Heart right ventricle (tissue), 16 donors: ENCODE data around the gene MED17. TPM values are rescaled to one million over a fixed set of nuclear protein-coding genes. Genes with fewer than 3 reads are reported as not detected.

Source experiments
- ATAC-seq, 8 donors: fragments of 200-7000 bp; cut with Tn5 transposase; one replicate each; pipeline ENCODE4 v1.9.1; 2020; ENCODE audit warnings: mild to moderate bottlenecking in 8 of 8, moderate library complexity in 8 of 8, moderate number of reproducible peaks in 1 of 8
- DNase-seq, 2 donors: peaks; one replicate each; pipeline ENCODE4 v3.0.0-alpha.2; 2020
- H3K27ac ChIP-seq, 10 donors: fragments of 200-600 bp; sonication (generic) in 2 of 10; one replicate each; pipeline versions ENCODE4 v1.5.0 to v1.8.0; 2020 to 2022; ENCODE audit warnings: mild to moderate bottlenecking in 3 of 10
- H3K27me3 ChIP-seq, 7 donors: fragments of 200-600 bp; one replicate each; pipeline ENCODE4 v1.8.0; 2021 to 2022; ENCODE audit warnings: mild to moderate bottlenecking in 2 of 7
- H3K36me3 ChIP-seq, 9 donors: fragments of 200-600 bp; sonication (generic) in 1 of 9; one replicate each; pipeline versions ENCODE4 v1.5.0 to v1.8.0; 2020 to 2022; ENCODE audit warnings: mild to moderate bottlenecking in 2 of 9
- H3K4me1 ChIP-seq, 9 donors: fragments of 200-600 bp; sonication (generic) in 1 of 9; one replicate each; pipeline versions ENCODE4 v1.5.0 to v1.8.0; 2020 to 2022; ENCODE audit warnings: mild to moderate bottlenecking in 4 of 9
- H3K4me3 ChIP-seq, 10 donors: fragments of 200-600 bp; sonication (generic) in 2 of 10; one replicate each; pipeline versions ENCODE4 v1.5.0 to v1.8.0; 2020 to 2022; ENCODE audit warnings: mild to moderate bottlenecking in 7 of 10, moderate library complexity in 2 of 10
- H3K9me3 ChIP-seq, 11 donors: fragments of 200-600 bp in 10 of 11; sonication (generic) in 2 of 11; one replicate each; pipeline versions ENCODE4 v1.5.0 to v1.8.0; 2013 to 2022; ENCODE audit warnings: mild to moderate bottlenecking in 2 of 11, control low read depth in 1 of 11, moderate library complexity in 1 of 11
- WGBS, 2 donors: extraction: QIAGEN DNeasy Blood & Tissue Kit; methylation state at CpG; one replicate each; pipeline ENCODE4 v1.1.7; 2013; ENCODE audit warnings: inconsistent platforms in 1 of 2; 5-methylcytosine and 5-hydroxymethylcytosine counted together
- intact Hi-C, 10 donors: fragments of 100-400 bp; cut with DNase I; formaldehyde crosslinking; loops; one replicate each; pipeline versions ENCODE4 v1.11.1 to v1.14.2; 2022
- polyA plus RNA-seq, 2 donors: library from polyadenylated mRNA; stranded (reverse); fragments of 200-250 nt; gene quantifications; one replicate each; pipeline ENCODE4 v1.2.3, GENCODE V29; 2013
- total RNA-seq, 10 donors: library from RNA; stranded (reverse); fragmentation: NEBNext Ultra II Directional in 3 of 10; extraction: Animal tissue kit (Norgen Biotek cat#: 25700) in 3 of 10; gene quantifications; one replicate each; pipeline versions ENCODE4 v1.2.1 to v1.2.4, GENCODE V29; 2021 to 2023
- TF ChIP-seq, protein P1 (sequence below), 9 donors: fragments of 200-600 bp; sonication (generic) in 2 of 9; IDR thresholded peaks; one replicate each; pipeline versions ENCODE4 v1.5.0 to v1.8.0; 2021 to 2022; ENCODE audit warnings: antibody characterized with exemption in 9 of 9, mild to moderate bottlenecking in 5 of 9, moderate library complexity in 1 of 9
- donor health status: Arrhythmogenic right ventricular cardiomyopathy.
- donor health status: ischemic (EF 13 %, LVEDD 7.1; RV severe dilation, severe dysfunction).
- donor health status: healthy with polysubstance abuse.
- donor health status: DM: no; HTN: yes; CAD: no.
- donor health status: DM: no; HTN: no; CAD: no.
- donor health status: ischemic (EF 25% LVEDD 6.9; RV normal size, moderate dysfunction).
- donor health status: ischemic (EF 25% LVEDD 5.7; RV mildly dilated, moderate dysfunction).
- donor health status: healthy.
- donor health status: DM: yes; HTN: yes; CAD: no.
- donor health status: Ischemic cardiomyopathy.
- donor health status: ischemic (EF 35%, LVEDD 5.7; RV mildly dilated, moderate dysfunction).
- donor health status: nonischemic (EF 11% LVEDD 7.7; RV severe dilation, severe dysfunction).
- donor health status: DM: yes; HTN: yes; CAD: no.
- donor health status: PGD.
- donor health status: ischemic (EF 29% LVEDD 5.4; RV normal size, mild dysfunction).
- donor health status: nonischemic (EF 23%, LVEDD 6.1; RV moderate dilation, normal function).

Gene MED17
- total and polyA plus RNA-seq, 12 donors: 11.0 to 25.7 (median 21.5) TPM

DNA sequence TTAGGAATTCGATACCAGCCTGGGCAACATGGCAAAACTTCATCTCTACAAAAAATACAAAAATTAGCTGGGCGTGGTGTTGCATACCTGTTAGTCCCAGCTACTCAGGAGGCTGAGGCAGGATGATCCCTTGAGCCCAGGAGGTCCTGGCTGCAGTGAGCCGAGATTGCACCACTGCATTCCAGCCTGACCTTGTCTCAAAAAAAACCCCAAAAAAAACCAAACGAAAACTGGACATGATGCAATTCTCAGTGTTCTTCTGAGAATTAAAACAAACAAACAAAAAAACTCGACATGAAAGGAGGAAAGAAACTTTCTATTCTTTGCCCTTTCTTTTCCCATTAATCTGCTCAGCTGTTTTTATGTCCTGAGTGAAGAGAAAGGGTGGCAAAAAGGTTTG is 7.4 kb downstream of the MED17 start:
- no peak overlapping the region for H3K4me3 ChIP-seq
- TF ChIP-seq, protein P1, sequence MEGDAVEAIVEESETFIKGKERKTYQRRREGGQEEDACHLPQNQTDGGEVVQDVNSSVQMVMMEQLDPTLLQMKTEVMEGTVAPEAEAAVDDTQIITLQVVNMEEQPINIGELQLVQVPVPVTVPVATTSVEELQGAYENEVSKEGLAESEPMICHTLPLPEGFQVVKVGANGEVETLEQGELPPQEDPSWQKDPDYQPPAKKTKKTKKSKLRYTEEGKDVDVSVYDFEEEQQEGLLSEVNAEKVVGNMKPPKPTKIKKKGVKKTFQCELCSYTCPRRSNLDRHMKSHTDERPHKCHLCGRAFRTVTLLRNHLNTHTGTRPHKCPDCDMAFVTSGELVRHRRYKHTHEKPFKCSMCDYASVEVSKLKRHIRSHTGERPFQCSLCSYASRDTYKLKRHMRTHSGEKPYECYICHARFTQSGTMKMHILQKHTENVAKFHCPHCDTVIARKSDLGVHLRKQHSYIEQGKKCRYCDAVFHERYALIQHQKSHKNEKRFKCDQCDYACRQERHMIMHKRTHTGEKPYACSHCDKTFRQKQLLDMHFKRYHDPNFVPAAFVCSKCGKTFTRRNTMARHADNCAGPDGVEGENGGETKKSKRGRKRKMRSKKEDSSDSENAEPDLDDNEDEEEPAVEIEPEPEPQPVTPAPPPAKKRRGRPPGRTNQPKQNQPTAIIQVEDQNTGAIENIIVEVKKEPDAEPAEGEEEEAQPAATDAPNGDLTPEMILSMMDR (IDR thresholded peaks at IDR 0.05): no peak
- H3K36me3 ChIP-seq: peaks cover 0 to 92% (median 59%) of the 10 kb centered on the region in 9 donors
- H3K27me3 ChIP-seq: no peaks in the 10 kb centered on the region
- intact Hi-C loops: no loop called here
- no peak for DNase-seq
- 84 to 94% methylated on average over 5 of the region's 5 CpGs for WGBS, 2 donors
- peaks cover 2 to 18% (median 12%) of the 10 kb centered on the region in 9 donors for H3K4me1 ChIP-seq
- H3K9me3 ChIP-seq: no peaks in the 10 kb centered on the region
- ATAC-seq: no peak
- no peak overlapping the region for H3K27ac ChIP-seq

DNA sequence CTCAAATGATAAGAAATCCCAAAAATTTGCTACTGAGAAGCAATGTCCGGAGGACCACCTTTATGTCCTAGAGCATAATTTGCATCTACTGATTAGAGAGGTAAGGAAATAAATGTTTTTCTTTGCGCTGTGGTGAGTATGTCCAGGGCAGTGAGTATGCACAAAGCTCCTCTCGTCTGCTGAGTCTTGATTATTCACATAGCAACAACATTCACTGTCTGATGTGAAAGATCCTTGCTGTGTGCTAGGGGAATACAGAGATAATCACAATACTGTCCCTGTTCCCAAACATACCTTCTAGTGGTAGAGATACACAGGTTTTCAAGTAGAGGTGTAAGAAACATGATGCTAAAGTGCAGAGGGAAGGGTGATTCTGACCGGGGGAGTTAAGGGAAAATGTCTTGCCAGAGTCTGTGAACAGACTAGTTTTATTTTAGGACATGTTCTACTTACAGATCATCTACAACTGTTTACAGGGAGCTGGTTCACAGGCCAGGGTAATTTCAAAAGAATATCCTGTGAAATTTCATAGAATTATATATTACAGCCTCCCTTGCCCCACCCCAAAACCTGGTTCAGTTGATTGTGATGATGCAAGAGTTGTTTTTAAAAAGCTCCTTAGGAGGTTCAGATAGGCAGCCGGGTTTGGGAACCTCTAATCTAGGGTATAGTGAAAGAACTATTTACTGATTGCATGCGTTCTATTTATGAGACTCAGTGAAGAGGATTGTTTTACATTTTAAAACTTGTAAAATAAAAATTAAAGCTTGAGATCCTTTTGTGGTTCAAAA is 12.6 kb downstream of the MED17 start:
- WGBS, 2 donors: 84% methylated on average over 6 of the region's 6 CpGs
- TF ChIP-seq, protein P1 (IDR thresholded peaks at IDR 0.05): no peak
- ATAC-seq (no peak), DNase-seq (no peak)
- Histone ChIP-seq H3K36me3 (peaks cover 0 to 100% (median 73%) of the 10 kb centered on the region in 9 donors), H3K9me3 (no peaks in the 10 kb centered on the region), H3K27me3 (no peaks in the 10 kb centered on the region), H3K4me3 (no peak overlapping the region), H3K27ac (no peak overlapping the region), H3K4me1 (peaks cover 0 to 5% (median 0%) of the 10 kb centered on the region in 9 donors)
- intact Hi-C loops: no loop called here

DNA sequence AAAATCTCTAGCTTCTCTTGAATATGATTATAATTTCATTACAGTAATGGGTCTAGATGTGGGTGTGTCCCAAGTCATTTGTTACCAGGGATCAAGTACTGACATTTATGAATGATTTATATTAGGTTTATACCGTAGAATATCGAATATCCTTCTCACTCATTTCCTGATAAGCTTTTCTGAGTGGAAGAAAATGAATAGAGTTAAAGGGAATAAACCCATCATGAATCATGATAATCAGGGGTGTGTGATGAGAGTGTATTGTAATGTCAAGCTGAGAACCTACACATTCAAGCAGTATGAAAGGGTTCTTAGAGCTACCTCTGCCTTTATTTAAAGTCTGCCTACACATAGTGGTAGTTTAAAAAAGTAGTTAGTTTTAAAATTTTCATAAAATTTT is 17.3 kb downstream of the MED17 start:
- 85 to 86% methylated on average over 2 of the region's 2 CpGs for WGBS, 2 donors

DNA sequence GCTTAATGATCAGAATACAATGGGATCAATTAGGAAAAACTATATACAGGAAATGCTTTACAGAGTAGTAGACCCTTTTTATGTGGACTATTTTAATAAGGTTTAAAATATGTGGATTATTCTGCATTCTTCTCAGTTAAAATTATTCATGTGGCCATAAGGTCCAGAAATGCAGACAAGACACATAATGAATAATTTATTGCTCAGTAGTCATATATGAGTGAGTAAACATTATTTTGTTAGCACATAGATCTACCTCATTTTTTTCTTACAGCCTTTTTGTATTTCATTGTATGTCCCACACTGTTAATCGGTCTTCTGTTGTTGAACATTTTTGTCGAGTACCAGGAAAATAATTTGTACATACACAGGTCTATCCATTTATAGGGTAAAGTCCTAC is 20.8 kb downstream of the MED17 start:
- no peaks in the 10 kb centered on the region for H3K4me1 ChIP-seq
- no peaks in the 10 kb centered on the region for H3K9me3 ChIP-seq
- no peak overlapping the region for H3K4me3 ChIP-seq
- H3K27ac ChIP-seq: no peak overlapping the region
- TF ChIP-seq, protein P1 (IDR thresholded peaks at IDR 0.05): no peak
- no peak for ATAC-seq
- WGBS, 2 donors: 96% methylated on average over 2 of the region's 2 CpGs
- no peak for DNase-seq
- peaks cover 0 to 100% (median 34%) of the 10 kb centered on the region in 9 donors for H3K36me3 ChIP-seq
- H3K27me3 ChIP-seq: no peaks in the 10 kb centered on the region
- intact Hi-C loops: no loop called here

More for the DNA sequence above, 17.3 kb downstream of the MED17 start:
- Histone ChIP-seq H3K27me3 (no peaks in the 10 kb centered on the region), H3K4me1 (peaks cover 0 to 5% (median 0%) of the 10 kb centered on the region in 9 donors), H3K9me3 (no peaks in the 10 kb centered on the region), H3K27ac (no peak overlapping the region), H3K36me3 (peaks cover 0 to 100% (median 59%) of the 10 kb centered on the region in 9 donors), H3K4me3 (no peak overlapping the region)
- TF ChIP-seq, protein P1 (IDR thresholded peaks at IDR 0.05): no peak
- DNase-seq (no peak), ATAC-seq (no peak)
- intact Hi-C loops: no loop called here
